Stimulated activated CD8-positive, alpha-beta memory T cell treated with anti-CD3 and anti-CD28 coated beads, Interleukin-2, amount 100 ng/mL, for 48 hours (primary cell): ENCODE measurements around the gene UGT1A10.
"Not testable (repeated sequence)": the region's sequence is repeated elsewhere in the genome, so short reads cannot be mapped to it uniquely, and the experiment has no call there.

Experiments used
- DNase-seq, 2 donors: peaks; one replicate each; pipeline ENCODE4 v3.0.0-alpha.2; 2020; ENCODE audit warnings: low read depth in 2 of 2

Gene UGT1A10

DNA sequence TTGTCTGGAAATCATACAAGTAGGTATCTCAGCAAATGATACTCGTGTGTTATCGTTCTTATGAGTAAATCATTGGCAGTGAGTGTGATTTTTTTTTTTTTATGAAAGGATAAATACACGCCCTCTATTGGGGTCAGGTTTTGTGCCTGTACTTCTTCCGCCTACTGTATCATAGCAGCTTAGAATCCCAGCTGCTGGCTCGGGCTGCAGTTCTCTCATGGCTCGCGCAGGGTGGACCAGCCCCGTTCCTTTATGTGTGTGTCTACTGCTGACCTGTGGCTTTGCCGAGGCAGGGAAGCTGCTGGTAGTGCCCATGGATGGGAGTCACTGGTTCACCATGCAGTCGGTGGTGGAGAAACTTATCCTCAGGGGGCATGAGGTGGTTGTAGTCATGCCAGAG, at the start of gene UGT1A10:
UGT1A10 (plus strand) TSS at position 143 of the 400 bp plus-strand sequence; CDS start at position 218, 75 bp downstream.
- not testable (repeated sequence) for DNase-seq

DNA sequence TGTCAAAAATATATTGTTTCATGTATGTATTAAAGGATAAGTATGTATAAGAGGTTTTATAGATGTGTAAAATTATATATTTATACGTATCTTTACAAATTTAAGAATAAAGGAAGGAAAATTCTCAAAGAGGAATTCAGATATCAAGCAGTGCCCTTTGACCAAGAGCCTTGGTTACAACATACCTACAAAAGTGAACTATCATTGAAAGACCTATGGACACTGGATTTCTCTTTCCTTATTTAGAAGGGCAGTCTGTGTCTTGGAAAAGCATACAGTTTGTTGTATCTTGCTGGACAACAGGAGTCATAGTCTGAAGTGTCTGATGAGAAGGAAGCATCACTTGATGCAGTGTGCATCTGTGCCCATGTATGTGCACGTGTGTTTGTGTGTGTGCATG, 47.8 kb upstream of the UGT1A10 start:
- DNase-seq = no peak

GRCh38 chr2:233592706-233593105, 43.5 kb upstream of the UGT1A10 start:
- not testable (repeated sequence) for DNase-seq

DNA sequence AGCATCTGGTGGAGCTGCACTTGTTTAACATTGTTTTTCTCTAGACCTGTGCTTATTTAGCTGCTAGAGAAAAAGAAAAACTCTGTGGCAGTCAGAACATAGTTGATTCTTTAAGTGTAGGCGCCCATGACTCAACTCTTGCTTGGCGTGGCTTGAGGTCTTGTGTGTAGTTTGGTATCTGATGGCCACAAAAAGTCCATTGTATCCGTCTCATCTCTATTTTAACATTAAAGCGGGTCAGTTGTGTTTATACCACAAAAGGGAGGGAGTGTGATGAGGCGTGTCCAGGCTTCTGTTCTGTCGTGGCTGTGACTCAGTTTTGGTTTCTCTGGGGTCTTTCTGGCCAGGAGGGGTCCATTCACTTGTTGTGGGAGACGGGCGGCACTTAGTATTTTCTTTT, 43.0 kb upstream of the UGT1A10 start:
- DNase-seq = no peak

GRCh38 chr2:233597522-233597921, 38.7 kb upstream of the UGT1A10 start:
- DNase-seq = no peak

DNA sequence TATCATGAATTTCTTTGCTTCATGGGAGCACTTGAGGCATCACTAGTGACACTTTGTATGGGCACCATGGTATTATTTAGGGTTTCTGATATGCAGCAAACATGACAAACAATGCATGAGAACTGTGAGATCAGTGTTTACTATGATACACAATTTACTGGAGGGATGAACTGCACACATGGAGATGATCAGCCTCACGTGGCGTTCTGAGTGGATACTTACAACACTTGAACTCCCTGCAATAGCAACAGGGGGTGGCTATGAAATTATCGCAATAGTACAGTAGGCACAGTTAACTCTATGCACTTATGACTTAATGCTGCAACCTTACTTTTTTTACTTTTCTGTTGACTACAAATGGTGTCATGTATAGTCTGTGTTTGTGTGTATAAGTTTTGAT, 37.3 kb upstream of the UGT1A10 start:
- no peak for DNase-seq

DNA sequence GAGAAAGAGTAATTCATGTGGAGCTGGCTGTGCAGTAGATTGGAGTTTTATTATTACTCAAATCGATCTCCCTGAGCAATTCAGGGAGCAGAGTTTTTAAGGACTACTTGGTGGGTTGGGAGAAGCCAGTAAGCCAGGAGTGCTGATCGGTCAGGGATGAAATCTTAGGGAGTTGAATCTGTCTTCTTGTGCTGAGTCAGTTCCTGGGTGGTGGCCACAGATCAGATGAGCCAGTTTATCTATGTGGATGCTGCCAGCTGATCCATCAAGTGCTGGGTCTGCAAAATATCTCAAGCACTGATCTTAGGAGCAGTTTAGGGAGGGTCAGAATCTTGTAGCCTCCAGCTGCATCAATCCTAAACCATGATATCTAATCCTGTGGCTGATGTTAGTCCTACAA, 35.9 kb upstream of the UGT1A10 start:
- DNase-seq = no peak

- no peak for DNase-seq
Observed at GRCh38 chr2:233602076-233602475, 34.2 kb upstream of the UGT1A10 start.

DNA sequence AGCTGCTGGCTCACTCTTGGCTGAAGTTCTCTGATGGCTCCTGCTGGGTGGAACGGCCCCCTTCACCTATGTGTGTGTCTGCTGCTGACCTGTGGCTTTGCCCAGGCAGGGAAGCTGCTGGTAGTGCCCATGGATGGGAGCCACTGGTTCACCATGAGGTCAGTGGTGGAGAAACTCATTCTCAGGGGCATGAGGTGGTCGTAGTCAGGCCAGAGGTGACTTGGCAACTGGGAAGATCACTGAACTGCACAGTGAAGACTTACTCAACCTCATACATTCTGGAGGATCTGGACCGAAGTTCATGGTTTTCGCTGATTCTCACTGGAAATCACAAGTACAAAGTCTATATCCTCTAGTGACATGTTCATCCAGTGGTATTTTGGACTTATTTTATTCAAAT, 32.7 kb upstream of the UGT1A10 start:
- DNase-seq = no peak

- no peak for DNase-seq
Observed at GRCh38 chr2:233604826-233605225, 31.4 kb upstream of the UGT1A10 start.

GRCh38 chr2:233605680-233606079, 30.6 kb upstream of the UGT1A10 start:
- no peak for DNase-seq

DNA sequence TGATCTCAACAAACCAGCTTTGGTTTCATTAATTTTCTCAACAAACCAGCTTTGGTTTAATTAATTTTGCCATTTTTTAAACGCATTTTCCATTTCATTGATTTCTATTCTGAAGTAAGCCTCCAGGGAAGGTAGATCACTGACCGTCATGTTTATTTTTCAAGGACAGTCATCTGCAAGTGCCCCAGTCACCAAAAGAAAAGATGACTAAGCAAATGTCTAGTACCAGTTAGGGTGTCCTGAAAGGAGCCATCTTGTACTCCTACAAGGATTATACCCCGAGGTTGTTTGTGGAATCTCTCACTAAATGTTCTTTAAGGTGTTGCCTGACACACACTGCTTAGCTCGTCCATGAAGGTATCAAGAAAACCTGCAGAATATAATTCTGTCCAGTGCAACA, 25.0 kb upstream of the UGT1A10 start:
- no peak for DNase-seq

- not testable (repeated sequence) for DNase-seq
Observed at GRCh38 chr2:233617476-233617875, 18.8 kb upstream of the UGT1A10 start, which contains the start of gene UGT1A8. UGT1A8 (plus strand) TSS chr2:233617633; CDS start chr2:233617708, 75 bp downstream.

- DNase-seq = no peak
Observed at GRCh38 chr2:233620204-233620603, 16.0 kb upstream of the UGT1A10 start.

DNA sequence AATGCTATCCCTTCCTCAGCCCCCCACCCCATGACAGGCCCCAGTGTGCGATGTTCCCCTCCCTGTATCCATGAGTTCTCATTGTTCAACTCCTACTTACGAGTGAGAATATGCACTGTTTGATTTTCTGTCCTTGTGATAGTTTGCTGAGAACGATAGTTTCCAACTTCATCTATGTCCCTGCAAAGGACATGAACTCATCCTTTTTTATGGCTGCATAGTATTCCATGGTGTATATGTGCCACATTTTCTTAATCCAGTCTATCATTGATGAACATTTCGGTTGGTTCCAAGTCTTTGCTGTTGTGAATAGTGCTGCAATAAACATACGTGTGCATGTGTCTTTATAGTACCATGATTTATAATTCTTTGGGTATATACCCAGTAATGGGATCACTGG, 14.4 kb upstream of the UGT1A10 start:
- DNase-seq = not testable (repeated sequence)

- DNase-seq = no peak
Observed at GRCh38 chr2:233627331-233628025, 8.8 kb upstream of the UGT1A10 start.

- no peak for DNase-seq
Observed at GRCh38 chr2:233638836-233639235, 2.6 kb downstream of the UGT1A10 start.

GRCh38 chr2:233639860-233640259, 3.6 kb downstream of the UGT1A10 start:
- DNase-seq = no peak

DNA sequence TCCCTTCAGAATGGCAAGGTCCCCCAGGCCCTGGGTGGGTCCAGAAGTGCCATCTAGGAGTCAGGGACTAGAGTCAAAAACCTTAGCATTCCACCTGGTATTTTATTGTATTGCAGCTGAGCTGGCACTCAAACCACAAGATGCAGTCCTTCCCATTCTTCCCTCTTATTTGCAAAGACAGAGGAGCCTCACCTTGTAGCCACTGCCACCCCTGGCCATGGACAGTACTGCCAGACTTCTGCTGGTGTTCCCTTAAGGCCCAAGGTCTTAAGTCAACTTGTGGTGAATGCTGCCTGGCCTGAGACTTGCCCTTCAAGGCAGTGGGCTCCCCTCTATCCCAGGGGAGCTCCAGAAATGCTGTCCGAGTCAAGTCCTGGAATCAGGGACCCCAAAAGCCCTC, 6.9 kb downstream of the UGT1A10 start:
- no peak for DNase-seq

- DNase-seq = not testable (repeated sequence)
Observed at GRCh38 chr2:233646033-233646432, 9.8 kb downstream of the UGT1A10 start.

DNA sequence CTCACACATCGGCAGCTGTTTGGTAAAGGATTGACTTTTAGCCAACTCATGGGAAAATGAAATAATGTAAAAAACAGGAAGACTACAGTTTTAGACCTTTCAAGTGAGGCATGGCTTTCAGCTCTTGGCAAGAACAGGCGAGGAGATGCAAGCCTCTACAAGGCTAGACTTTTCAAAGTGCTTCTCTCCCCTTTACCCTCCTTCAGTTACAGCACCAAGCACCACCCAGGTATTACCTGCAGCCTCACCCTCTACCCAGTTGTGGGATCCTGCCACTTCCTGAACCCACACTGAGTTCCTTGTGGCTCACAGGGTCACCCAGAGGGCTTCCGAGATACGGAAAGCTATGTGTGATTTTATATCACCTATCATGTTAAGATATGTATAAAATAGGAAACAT, 14.7 kb downstream of the UGT1A10 start:
- DNase-seq = no peak

GRCh38 chr2:233651430-233651829, 15.2 kb downstream of the UGT1A10 start:
- DNase-seq = no peak

GRCh38 chr2:233654501-233654900, 18.3 kb downstream of the UGT1A10 start:
- no peak for DNase-seq

GRCh38 chr2:233655043-233655442, 18.8 kb downstream of the UGT1A10 start:
- no peak for DNase-seq
